PC-3 (cell line): ENCODE data around the gene FTO. TPM values are rescaled to one million over a fixed set of nuclear protein-coding genes. Genes with fewer than 3 reads are reported as not detected.

ENCODE experiments used
- ATAC-seq: fragments of 200-7000 bp; cut with Tn5 transposase; 2 replicates; pipeline ENCODE4 v1.9.1; 2020; ENCODE audit warnings: mild to moderate bottlenecking, moderate library complexity
- BruUV-seq: library from RNA; stranded (reverse); fragments of 400-500 nt; replicated peaks from 2 replicates; lab custom pipeline; 2021; lab: Mats Ljungman, UMichigan
- CTCF ChIA-PET: fragments of 300-600 bp; sonication (Branson Sonifier 250); formaldehyde crosslinking; loops from one replicate; lab custom pipeline; 2022; ENCODE audit warnings: antibody characterized with exemption; lab: Charles Lee
- POLR2A ChIA-PET: fragments of 300-600 bp; sonication (Branson Sonifier 250); formaldehyde crosslinking; loops from one replicate; lab custom pipeline; 2022; ENCODE audit warnings: antibody characterized with exemption; ENCODE audit not compliant: unreplicated experiment; lab: Charles Lee
- DNase-seq: peaks from one replicate; pipeline ENCODE4 v3.0.0-alpha.2; 2015
- H2AFZ ChIP-seq: fragments of 300-600 bp; sonication (generic); 2 replicates; pipeline ENCODE4 v1.6.0; 2016; ENCODE audit warnings: antibody characterized with exemption, low read length
- H3F3A ChIP-seq: fragments of 300-600 bp; sonication (generic); one replicate; pipeline ENCODE4 v1.6.0; 2017; ENCODE audit warnings: antibody characterized with exemption, low read length, control low read depth, mild to moderate bottlenecking; ENCODE audit not compliant: unreplicated experiment
- H3K27ac ChIP-seq: fragments of 300-600 bp; sonication (generic); 2 replicates; pipeline ENCODE4 v1.5.1; 2016; ENCODE audit warnings: mild to moderate bottlenecking, low read length
- H3K27me3 ChIP-seq: fragments of 300-600 bp; sonication (generic); 2 replicates; pipeline ENCODE4 v1.6.1; 2016; ENCODE audit warnings: low read length, mixed read lengths
- H3K36me3 ChIP-seq: fragments of 300-600 bp; sonication (generic); 2 replicates; pipeline ENCODE4 v1.6.1; 2016; ENCODE audit warnings: low read depth, mixed run types, low read length, mixed read lengths
- H3K4me1 ChIP-seq: fragments of 300-600 bp; sonication (generic); 2 replicates; pipeline ENCODE4 v1.5.1; 2016; ENCODE audit warnings: low read length; ENCODE audit not compliant: insufficient read depth
- H3K4me2 ChIP-seq: fragments of 300-600 bp; sonication (generic); 2 replicates; pipeline ENCODE4 v1.6.0; 2016; ENCODE audit warnings: low read length
- H3K4me3 ChIP-seq: fragments of 300-600 bp; sonication (generic); 2 replicates; pipeline ENCODE4 v1.5.1; 2016; ENCODE audit warnings: mild to moderate bottlenecking, low read length, mixed read lengths
- H3K79me2 ChIP-seq: fragments of 300-600 bp; sonication (generic); 2 replicates; pipeline ENCODE4 v1.6.1; 2017; ENCODE audit warnings: low read length, mixed read lengths
- H3K9ac ChIP-seq: fragments of 300-600 bp; sonication (generic); 2 replicates; pipeline ENCODE4 v1.6.0; 2016; ENCODE audit warnings: mild to moderate bottlenecking, low read length
- H3K9me2 ChIP-seq: fragments of 300-600 bp; sonication (generic); replicated peaks from 2 replicates; pipeline ENCODE4 v1.6.1; 2016; ENCODE audit warnings: mixed run types, low read length, mixed read lengths
- H3K9me3 ChIP-seq: fragments of 300-600 bp; sonication (generic); 2 replicates; pipeline ENCODE4 v1.6.1; 2016; ENCODE audit warnings: low read length, mixed read lengths
- H4K20me1 ChIP-seq: fragments of 300-600 bp; sonication (generic); 2 replicates; pipeline ENCODE4 v1.6.1; 2016; ENCODE audit warnings: low read length, mixed read lengths
- EZH2 ChIP-seq: fragments of 300-600 bp; sonication (generic); IDR thresholded peaks from one replicate; pipeline ENCODE4 v1.6.1; 2017; ENCODE audit warnings: antibody characterized with exemption, mild to moderate bottlenecking, low read length; ENCODE audit not compliant: unreplicated experiment
- EZH2phosphoT487 ChIP-seq: fragments of 300-600 bp; sonication (generic); IDR thresholded peaks from 2 replicates; pipeline ENCODE4 v1.6.1; 2018; ENCODE audit warnings: mild to moderate bottlenecking, antibody characterized with exemption, low read length, borderline replicate concordance
- intact Hi-C: fragments of 100-400 bp; cut with micrococcal nuclease; formaldehyde crosslinking; loops from 2 replicates; pipeline ENCODE4 v1.9.0; 2023
- total RNA-seq: library from RNA; depleted of rRNA; stranded (reverse); fragments of >200 nt; gene quantifications from 2 replicates; pipeline ENCODE4 v1.2.3, GENCODE V29; 2014
- TF ChIP-seq, protein P1 (sequence below): fragments of 300-600 bp; sonication (generic); conservative IDR thresholded peaks from 2 replicates; pipeline ENCODE4 v1.5.1; 2017; ENCODE audit warnings: antibody characterized with exemption, low read depth, mild to moderate bottlenecking, low read length

FTO gene
- total RNA-seq, 1 experiment from 2014 or later: 27.0 TPM

DNA sequence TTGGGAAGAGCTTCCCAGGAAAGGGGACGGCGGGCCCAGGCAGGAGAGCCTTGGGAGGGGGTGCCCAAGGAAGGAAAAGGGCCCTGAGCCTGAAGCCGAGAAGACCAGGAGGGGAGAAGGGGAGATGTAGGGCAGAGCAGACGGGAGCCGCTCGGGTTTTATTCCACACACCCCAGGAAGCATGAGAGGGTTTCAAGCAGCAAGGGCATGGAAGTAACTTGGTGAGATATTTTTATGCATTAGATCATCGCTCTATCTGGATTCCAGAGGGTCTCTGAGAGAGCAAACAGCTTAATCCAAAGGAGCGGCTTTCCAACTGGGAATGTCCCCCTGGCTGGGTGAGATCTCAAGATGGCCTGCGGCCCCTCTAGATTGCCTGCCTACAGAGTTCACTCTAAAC, 411.6 kb downstream of the FTO start:
- ChIA-PET POLR2A (no interaction called here), CTCF (no interaction called here)
- no peak for ATAC-seq
- Histone ChIP-seq H3K27ac (no peak overlapping the region), H4K20me1 (no peaks in the 10 kb centered on the region), H2AFZ (no peak overlapping the region), H3K9me2 (no peaks in the 10 kb centered on the region), H3K9ac (no peak overlapping the region), H3K36me3 (no peaks in the 10 kb centered on the region), H3K79me2 (no peaks in the 10 kb centered on the region), H3K9me3 (no peaks in the 10 kb centered on the region), H3K27me3 (no peaks in the 10 kb centered on the region), H3K4me1 (no peaks in the 10 kb centered on the region), H3F3A (no peaks in the 10 kb centered on the region), H3K4me3 (no peak overlapping the region), H3K4me2 (no peak overlapping the region)
- no TSS peak for BruUV-seq
- intact Hi-C loops: no loop called here
- TF ChIP-seq EZH2 (no peak), EZH2phosphoT487 (no peak)
- TF ChIP-seq, protein P1, sequence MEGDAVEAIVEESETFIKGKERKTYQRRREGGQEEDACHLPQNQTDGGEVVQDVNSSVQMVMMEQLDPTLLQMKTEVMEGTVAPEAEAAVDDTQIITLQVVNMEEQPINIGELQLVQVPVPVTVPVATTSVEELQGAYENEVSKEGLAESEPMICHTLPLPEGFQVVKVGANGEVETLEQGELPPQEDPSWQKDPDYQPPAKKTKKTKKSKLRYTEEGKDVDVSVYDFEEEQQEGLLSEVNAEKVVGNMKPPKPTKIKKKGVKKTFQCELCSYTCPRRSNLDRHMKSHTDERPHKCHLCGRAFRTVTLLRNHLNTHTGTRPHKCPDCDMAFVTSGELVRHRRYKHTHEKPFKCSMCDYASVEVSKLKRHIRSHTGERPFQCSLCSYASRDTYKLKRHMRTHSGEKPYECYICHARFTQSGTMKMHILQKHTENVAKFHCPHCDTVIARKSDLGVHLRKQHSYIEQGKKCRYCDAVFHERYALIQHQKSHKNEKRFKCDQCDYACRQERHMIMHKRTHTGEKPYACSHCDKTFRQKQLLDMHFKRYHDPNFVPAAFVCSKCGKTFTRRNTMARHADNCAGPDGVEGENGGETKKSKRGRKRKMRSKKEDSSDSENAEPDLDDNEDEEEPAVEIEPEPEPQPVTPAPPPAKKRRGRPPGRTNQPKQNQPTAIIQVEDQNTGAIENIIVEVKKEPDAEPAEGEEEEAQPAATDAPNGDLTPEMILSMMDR: no peak
- DNase-seq: no peak

DNA sequence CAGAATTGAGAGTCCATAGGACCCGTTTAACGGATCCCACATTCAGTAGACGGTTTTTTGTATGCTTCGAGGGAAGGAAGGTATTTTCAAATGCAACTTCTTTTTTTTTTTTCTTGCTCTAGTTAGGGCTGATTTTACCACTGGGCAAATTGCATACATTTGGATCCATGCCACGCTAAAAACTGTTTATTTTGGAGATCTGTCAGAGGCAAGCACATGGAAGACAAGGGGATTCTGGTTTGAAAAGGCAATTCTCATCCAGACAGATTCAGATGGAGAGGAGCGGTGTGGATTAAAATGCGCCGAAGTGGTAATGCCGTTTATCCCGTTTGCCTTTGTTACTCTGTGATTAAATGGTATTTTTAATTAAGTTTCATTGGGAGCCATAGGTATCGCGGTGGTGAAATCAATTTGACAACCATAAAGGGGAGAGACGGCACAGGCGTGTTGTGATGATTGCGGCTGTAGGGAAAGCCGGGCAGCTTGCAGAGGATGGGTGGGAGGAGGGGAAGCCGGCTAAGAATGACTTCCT, 412.2 kb downstream of the FTO start:
- H3K4me1 ChIP-seq: no peaks in the 10 kb centered on the region
- H3K9me2 ChIP-seq: no peaks in the 10 kb centered on the region
- ChIA-PET POLR2A (no interaction called here), CTCF (no interaction called here)
- no peak for ATAC-seq
- no peaks in the 10 kb centered on the region for H3K36me3 ChIP-seq
- H3K79me2 ChIP-seq: no peaks in the 10 kb centered on the region
- H3K4me2 ChIP-seq: no peak overlapping the region
- no peak for DNase-seq
- H3K27ac ChIP-seq: no peak overlapping the region
- no peaks in the 10 kb centered on the region for H3K9me3 ChIP-seq
- intact Hi-C loops: no loop called here
- H2AFZ ChIP-seq: no peak overlapping the region
- BruUV-seq: no TSS peak
- TF ChIP-seq EZH2phosphoT487 (no peak), EZH2 (no peak)
- TF ChIP-seq, protein P1: no peak
- H3K27me3 ChIP-seq: no peaks in the 10 kb centered on the region
- no peak overlapping the region for H3K4me3 ChIP-seq
- no peaks in the 10 kb centered on the region for H3F3A ChIP-seq
- no peak overlapping the region for H3K9ac ChIP-seq
- H4K20me1 ChIP-seq: no peaks in the 10 kb centered on the region

DNA sequence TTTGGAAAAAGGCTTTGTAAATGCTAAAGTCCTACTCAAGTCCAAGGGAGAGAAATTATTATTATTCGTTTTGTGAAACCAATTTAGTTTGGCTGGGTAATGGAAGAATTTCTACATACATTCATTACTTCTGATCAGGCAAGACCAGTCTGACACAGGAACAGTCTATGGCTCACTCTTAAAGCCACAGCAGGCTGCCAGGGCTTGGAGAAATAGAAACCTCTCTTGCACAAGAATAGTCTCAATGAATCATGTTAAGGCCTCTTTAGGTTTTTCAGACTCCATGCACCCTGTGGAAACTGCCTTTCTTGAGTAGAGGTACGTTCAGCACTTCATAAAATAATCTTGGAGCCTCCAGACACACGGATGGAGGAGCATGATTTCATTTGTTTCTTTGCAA, 414.9 kb downstream of the FTO start:
- Histone ChIP-seq H3K79me2 (no peaks in the 10 kb centered on the region), H3K9me2 (no peaks in the 10 kb centered on the region), H3K4me2 (no peak overlapping the region), H3K4me1 (no peaks in the 10 kb centered on the region), H3K4me3 (no peak overlapping the region), H3K9ac (no peak overlapping the region), H3K27me3 (no peaks in the 10 kb centered on the region), H3K36me3 (no peaks in the 10 kb centered on the region), H3K27ac (no peak overlapping the region), H2AFZ (no peak overlapping the region), H3K9me3 (no peaks in the 10 kb centered on the region), H4K20me1 (no peaks in the 10 kb centered on the region), H3F3A (no peaks in the 10 kb centered on the region)
- ATAC-seq (no peak), DNase-seq (no peak)
- POLR2A ChIA-PET: no interaction called here
- intact Hi-C loops: no loop called here
- TF ChIP-seq, protein P1: no peak
- TF ChIP-seq EZH2 (no peak), EZH2phosphoT487 (no peak)
- BruUV-seq: no TSS peak
- CTCF ChIA-PET: no interaction called here
